Uterus (tissue), 4 donors: ENCODE data around the gene SLC25A53. TPM values are rescaled to one million over a fixed set of nuclear protein-coding genes. Genes with fewer than 3 reads are reported as not detected.

ENCODE experiments used
- DNase-seq, 2 donors: peaks; one replicate each; pipeline ENCODE4 v3.0.0-alpha.2; 2019 to 2020
- H3K27ac ChIP-seq, 2 donors: fragments of 200-600 bp; sonication (generic); 1 replicate in 1 of 2; 2 replicates in 1 of 2; pipeline ENCODE4 v1.5.1; 2016 to 2018
- H3K27me3 ChIP-seq, 2 donors: fragments of 200-600 bp; sonication (generic); one replicate each; pipeline ENCODE4 v1.5.1; 2018 to 2019; ENCODE audit warnings: control low read depth in 1 of 2
- H3K36me3 ChIP-seq, 2 donors: fragments of 200-600 bp; sonication (generic); one replicate each; pipeline ENCODE4 v1.5.1; 2019; ENCODE audit warnings: control low read depth in 1 of 2
- H3K4me1 ChIP-seq, 2 donors: fragments of 200-600 bp; sonication (generic); one replicate each; pipeline ENCODE4 v1.5.1; 2018 to 2019; ENCODE audit warnings: control low read depth in 1 of 2
- H3K4me3 ChIP-seq, 2 donors: fragments of 200-600 bp; sonication (generic); 1 replicate in 1 of 2; 2 replicates in 1 of 2; pipeline ENCODE4 v1.5.1; 2018 to 2019; ENCODE audit warnings: mild to moderate bottlenecking in 1 of 2
- H3K9me3 ChIP-seq, 2 donors: fragments of 200-600 bp; sonication (generic); one replicate each; pipeline ENCODE4 v1.5.1; 2019; ENCODE audit warnings: control low read depth in 1 of 2
- POLR2A ChIP-seq, 2 donors: fragments of 450-650 bp; IDR thresholded peaks; one replicate each; pipeline ENCODE4 v1.6.1; 2016; ENCODE audit warnings: antibody characterized with exemption in 2 of 2, mild to moderate bottlenecking in 1 of 2, moderate library complexity in 1 of 2
- intact Hi-C: fragments of 100-400 bp; cut with DNase I; formaldehyde crosslinking; loops from one replicate; pipeline ENCODE4 v1.15.1; 2023; ENCODE audit warnings: low total_unique reads
- total RNA-seq, 4 donors: library from RNA; depleted of rRNA in 3 of 4; stranded (reverse); fragments of >200 nt in 3 of 4; gene quantifications; one replicate each; pipeline versions ENCODE4 v1.1.0 to v1.2.4, GENCODE V29; 2014 to 2023
- TF ChIP-seq, protein P1 (sequence below), 4 experiments: fragments of 200-600 bp in 2 of 4; fragments of 450-650 bp in 2 of 4; sonication (generic) in 2 of 4; IDR thresholded peaks; one replicate each; pipeline ENCODE4 v1.5.1; 2016 to 2019; ENCODE audit warnings: antibody characterized with exemption in 4 of 4, mild to moderate bottlenecking in 2 of 4, moderate library complexity in 1 of 4
- donor health status: DM: yes; HTN: yes; CAD: no.

Gene SLC25A53, protein sequence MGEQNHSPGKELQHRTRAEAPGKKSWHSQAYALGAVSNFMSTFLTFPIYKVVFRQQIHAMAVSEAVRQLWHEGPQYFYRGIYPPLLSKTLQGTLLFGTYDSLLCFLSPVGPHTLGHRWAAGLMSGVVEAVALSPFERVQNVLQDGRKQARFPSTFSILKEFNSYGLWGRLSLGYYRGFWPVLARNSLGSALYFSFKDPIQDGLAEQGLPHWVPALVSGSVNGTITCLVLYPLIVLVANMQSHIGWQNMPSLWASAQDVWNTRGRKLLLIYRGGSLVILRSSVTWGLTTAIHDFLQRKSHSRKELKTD
- total RNA-seq: 10 to 100 TPM in 3 of 4 donors, not detected in 1; 10.2 to 22.4 (median 19.2) TPM

DNA sequence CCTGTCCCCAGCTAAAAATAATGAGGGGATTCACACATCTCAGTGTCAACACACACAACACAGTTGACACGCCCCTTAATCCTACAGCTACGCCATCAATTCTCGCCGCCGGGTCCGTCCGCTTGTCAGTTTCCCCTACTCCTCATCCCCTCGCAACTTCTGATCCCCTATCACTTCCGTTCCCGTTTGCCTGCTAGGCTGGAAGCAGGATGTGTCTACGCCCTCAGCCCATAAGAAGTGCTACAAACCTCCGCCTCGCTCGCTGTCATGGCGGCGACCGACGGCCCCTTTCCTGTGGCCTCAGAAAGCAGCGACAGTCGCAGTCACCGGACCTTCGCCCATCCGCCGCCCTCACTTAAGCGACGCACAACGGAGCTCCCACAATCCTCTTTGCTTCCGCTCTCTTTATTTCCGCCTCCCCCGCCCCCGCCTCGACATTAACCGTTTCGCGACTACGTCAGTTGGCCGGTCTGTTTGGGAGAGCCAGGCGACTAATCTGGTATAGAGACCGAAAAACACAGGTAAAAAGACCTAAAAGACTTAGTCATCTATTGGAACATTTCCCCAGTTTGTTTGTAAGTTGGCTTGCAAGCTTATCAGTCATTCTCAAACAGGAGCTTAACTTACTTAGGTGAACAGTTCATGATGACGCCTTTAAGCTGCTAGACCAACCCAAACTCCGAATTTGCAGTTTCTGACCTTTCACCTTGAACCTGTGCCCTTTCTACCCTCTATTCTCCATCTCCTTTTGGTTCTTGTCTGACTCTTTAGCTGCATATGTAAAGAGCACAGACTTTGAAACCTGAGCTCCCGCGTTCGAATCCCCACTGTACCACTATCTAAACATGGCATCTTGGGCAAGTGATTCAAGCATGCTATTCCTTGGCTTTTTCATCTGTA is at the start of gene SLC25A53:
Gene SLC25A53, minus strand, starts transcription at position 380 of the 900 bp plus-strand sequence. CDS start 51,752 bp downstream, outside the sequence.
- Histone ChIP-seq H3K36me3 (no peaks in the 10 kb centered on the region), H3K9me3 (no peaks in the 10 kb centered on the region), H3K27ac (peak within 1 kb of the TSS; percentile 79 to 89), H3K4me3 (peak within 1 kb of the TSS; percentile 52 to 53), H3K4me1 (no peaks in the 10 kb centered on the region), H3K27me3 (no peaks in the 10 kb centered on the region)
- intact Hi-C loops: no loop called here
- TF ChIP-seq POLR2A (IDR thresholded peaks at IDR 0.05): peak in 1 of 2 donors; percentile 37
- TF ChIP-seq, protein P1, sequence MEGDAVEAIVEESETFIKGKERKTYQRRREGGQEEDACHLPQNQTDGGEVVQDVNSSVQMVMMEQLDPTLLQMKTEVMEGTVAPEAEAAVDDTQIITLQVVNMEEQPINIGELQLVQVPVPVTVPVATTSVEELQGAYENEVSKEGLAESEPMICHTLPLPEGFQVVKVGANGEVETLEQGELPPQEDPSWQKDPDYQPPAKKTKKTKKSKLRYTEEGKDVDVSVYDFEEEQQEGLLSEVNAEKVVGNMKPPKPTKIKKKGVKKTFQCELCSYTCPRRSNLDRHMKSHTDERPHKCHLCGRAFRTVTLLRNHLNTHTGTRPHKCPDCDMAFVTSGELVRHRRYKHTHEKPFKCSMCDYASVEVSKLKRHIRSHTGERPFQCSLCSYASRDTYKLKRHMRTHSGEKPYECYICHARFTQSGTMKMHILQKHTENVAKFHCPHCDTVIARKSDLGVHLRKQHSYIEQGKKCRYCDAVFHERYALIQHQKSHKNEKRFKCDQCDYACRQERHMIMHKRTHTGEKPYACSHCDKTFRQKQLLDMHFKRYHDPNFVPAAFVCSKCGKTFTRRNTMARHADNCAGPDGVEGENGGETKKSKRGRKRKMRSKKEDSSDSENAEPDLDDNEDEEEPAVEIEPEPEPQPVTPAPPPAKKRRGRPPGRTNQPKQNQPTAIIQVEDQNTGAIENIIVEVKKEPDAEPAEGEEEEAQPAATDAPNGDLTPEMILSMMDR (IDR thresholded peaks at IDR 0.05): no peak
- peak; percentile 68 to 75 for DNase-seq

DNA sequence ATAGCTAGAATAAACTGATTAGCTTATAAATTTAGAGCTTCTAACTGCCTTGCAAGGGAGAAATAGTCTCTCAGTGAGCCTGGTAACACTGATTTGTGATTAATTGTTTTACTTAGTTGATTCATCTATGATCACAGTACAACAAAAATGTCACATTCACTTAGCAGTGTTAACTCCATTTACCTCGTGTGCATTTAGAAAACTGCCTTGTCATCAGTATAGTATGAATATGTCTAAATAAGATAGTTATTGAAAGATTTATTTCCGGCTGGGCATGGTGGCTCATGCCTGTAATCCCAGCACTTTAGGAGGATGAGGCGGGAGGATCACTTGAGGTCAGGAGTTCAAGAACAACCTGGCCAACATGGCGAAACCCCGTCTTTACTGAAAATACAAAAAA is 48.7 kb upstream of the SLC25A53 start:
- H3K9me3 ChIP-seq: no peaks in the 10 kb centered on the region
- H3K4me3 ChIP-seq: no peak overlapping the region
- no peaks in the 10 kb centered on the region for H3K36me3 ChIP-seq
- intact Hi-C loops: no loop called here
- TF ChIP-seq, protein P1 (IDR thresholded peaks at IDR 0.05): no peak
- TF ChIP-seq POLR2A (IDR thresholded peaks at IDR 0.05): no peak
- no peaks in the 10 kb centered on the region for H3K4me1 ChIP-seq
- DNase-seq: no peak
- no peaks in the 10 kb centered on the region for H3K27me3 ChIP-seq
- no peak overlapping the region for H3K27ac ChIP-seq

DNA sequence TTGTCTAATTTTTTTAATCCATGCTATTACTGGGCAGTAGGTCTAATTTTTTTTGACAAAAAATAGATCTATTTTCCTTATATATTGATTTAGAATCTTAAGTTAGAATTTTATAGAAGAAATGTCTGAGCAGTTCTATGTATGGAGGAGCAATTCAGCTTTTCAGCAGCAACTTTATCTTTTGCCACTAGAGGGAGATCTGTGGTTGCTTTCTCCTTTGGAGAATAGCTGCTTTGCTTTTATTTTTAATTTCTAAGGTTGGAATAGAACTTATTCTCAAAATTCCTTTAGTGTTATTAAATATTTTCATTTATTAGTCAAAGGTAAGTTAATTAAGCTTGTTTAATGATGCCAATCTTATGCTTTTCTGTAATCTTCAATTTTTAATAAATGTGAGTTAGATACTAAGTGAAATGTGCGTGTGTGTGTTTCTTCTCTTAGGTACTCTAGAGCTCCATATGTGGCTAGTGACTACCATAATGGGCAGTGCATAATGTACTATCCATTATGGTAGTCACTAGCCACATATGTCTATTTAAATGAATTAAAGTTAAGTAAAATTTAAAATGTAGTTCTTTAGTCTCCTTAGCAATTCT is 38.8 kb upstream of the SLC25A53 start:
- no peak for TF ChIP-seq POLR2A (IDR thresholded peaks at IDR 0.05)
- TF ChIP-seq, protein P1 (IDR thresholded peaks at IDR 0.05): peak; percentile 44 to 68 (median 60)
- no peak overlapping the region for H3K27ac ChIP-seq
- DNase-seq: no peak
- no peaks in the 10 kb centered on the region for H3K4me1 ChIP-seq
- intact Hi-C loops: no loop called here
- H3K9me3 ChIP-seq: no peaks in the 10 kb centered on the region
- no peak overlapping the region for H3K4me3 ChIP-seq
- H3K27me3 ChIP-seq: no peaks in the 10 kb centered on the region
- no peaks in the 10 kb centered on the region for H3K36me3 ChIP-seq

DNA sequence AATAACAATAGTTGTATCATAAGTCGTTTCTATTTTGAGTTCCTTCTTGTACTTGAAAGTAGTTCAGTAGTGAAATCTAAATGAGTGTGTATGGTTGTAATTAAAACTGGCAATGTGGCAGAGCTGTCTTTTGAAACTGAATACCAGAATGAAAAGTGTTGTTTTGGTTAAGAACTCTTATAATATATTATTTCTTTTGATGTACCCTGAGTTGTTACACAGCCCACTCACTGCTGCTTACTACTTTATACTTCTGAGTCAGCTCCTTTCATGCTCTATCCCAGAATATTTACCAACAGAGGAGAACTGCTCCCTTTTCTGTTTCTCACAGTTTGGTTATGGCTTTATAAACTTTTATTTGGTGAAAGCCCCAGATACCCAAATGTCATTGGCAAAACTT is 38.2 kb upstream of the SLC25A53 start:
- H3K36me3 ChIP-seq: no peaks in the 10 kb centered on the region
- no peaks in the 10 kb centered on the region for H3K9me3 ChIP-seq
- no peak overlapping the region for H3K4me3 ChIP-seq
- no peak overlapping the region for H3K27ac ChIP-seq
- no peak for DNase-seq
- no peaks in the 10 kb centered on the region for H3K4me1 ChIP-seq
- intact Hi-C loops: no loop called here
- TF ChIP-seq POLR2A (IDR thresholded peaks at IDR 0.05): no peak
- TF ChIP-seq, protein P1 (IDR thresholded peaks at IDR 0.05): no peak
- H3K27me3 ChIP-seq: no peaks in the 10 kb centered on the region
